ENCODE data around the gene NCAM2.

Gene NCAM2

GRCh38 chr21:21111309-21111920, 113.2 kb downstream of the NCAM2 start:
- DNase-seq (ENCODE audit: low read depth) = no peak
- TF ChIP-seq, protein P1, sequence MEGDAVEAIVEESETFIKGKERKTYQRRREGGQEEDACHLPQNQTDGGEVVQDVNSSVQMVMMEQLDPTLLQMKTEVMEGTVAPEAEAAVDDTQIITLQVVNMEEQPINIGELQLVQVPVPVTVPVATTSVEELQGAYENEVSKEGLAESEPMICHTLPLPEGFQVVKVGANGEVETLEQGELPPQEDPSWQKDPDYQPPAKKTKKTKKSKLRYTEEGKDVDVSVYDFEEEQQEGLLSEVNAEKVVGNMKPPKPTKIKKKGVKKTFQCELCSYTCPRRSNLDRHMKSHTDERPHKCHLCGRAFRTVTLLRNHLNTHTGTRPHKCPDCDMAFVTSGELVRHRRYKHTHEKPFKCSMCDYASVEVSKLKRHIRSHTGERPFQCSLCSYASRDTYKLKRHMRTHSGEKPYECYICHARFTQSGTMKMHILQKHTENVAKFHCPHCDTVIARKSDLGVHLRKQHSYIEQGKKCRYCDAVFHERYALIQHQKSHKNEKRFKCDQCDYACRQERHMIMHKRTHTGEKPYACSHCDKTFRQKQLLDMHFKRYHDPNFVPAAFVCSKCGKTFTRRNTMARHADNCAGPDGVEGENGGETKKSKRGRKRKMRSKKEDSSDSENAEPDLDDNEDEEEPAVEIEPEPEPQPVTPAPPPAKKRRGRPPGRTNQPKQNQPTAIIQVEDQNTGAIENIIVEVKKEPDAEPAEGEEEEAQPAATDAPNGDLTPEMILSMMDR (IDR thresholded peaks at IDR 0.05; ENCODE audit: low read depth, low read length, missing control alignments) = no peak
- H3K4me3 ChIP-seq (ENCODE audit: low read depth, low read length) = no peak overlapping the region

- no peak for DNase-seq (ENCODE audit: low read depth)
- H3K4me3 ChIP-seq (ENCODE audit: low read depth, low read length) = no peak overlapping the region
- TF ChIP-seq, protein P1 (IDR thresholded peaks at IDR 0.05; ENCODE audit: low read depth, low read length, missing control alignments) = no peak
Observed at GRCh38 chr21:21114461-21114860, 116.3 kb downstream of the NCAM2 start.

GRCh38 chr21:21119091-21119490, 120.9 kb downstream of the NCAM2 start:
- TF ChIP-seq, protein P1 (IDR thresholded peaks at IDR 0.05; ENCODE audit: low read depth, low read length, missing control alignments) = no peak
- no peak overlapping the region for H3K4me3 ChIP-seq (ENCODE audit: low read depth, low read length)
- no peak for DNase-seq (ENCODE audit: low read depth)

DNA sequence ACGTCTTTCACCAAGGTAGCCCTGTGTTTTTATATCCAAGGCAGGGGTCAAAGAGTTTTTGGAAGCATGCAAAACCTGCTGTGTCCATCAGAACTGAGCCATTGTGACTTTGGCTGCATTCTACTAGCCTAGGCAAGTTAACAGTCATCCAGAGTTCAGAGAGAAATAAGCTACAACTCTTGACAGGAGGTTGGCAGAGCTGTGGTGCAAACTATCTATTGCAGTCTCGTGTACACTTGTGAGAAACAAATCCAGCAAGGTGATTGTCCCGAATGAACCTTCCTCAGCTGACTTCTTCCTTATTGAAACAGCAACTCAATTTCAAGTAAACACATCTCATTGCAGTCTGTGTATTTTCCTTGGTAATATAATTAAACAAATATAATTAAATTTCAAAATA, 124.5 kb downstream of the NCAM2 start:
- H3K4me3 ChIP-seq (ENCODE audit: low read depth, low read length) = no peak overlapping the region
- DNase-seq (ENCODE audit: low read depth) = no peak
- TF ChIP-seq, protein P1 (IDR thresholded peaks at IDR 0.05; ENCODE audit: low read depth, low read length, missing control alignments) = no peak

DNA sequence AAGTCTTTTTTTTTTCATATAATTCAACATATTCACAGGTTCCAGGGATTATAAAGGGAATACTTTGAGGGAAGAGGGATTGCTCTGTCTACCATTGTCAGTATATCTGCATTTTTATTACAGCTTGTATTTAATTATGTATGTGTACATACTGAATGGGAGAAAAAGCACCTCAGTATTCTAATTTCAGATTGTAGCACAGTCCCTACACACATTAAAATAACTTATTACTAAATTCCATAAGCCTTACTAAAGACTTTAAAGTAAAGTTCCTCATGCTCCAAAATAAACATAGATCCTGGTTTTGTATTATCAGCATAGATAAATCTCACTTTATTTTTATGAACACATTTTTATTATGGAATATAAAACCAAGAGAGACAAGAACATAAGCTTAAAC, 134.2 kb downstream of the NCAM2 start:
- TF ChIP-seq, protein P1 (IDR thresholded peaks at IDR 0.05; ENCODE audit: low read depth, low read length, missing control alignments) = no peak
- no peak overlapping the region for H3K4me3 ChIP-seq (ENCODE audit: low read depth, low read length)
- no peak for DNase-seq (ENCODE audit: low read depth)

- DNase-seq (ENCODE audit: low read depth) = no peak
- no peak overlapping the region for H3K4me3 ChIP-seq (ENCODE audit: low read depth, low read length)
- TF ChIP-seq, protein P1 (IDR thresholded peaks at IDR 0.05; ENCODE audit: low read depth, low read length, missing control alignments) = no peak
Observed at GRCh38 chr21:21137986-21138385, 139.8 kb downstream of the NCAM2 start.
